Sigmoid colon (tissue), 3 donors: Measurements from ENCODE around the gene PRLR.

Source experiments
- POLR2A ChIP-seq, 2 donors: fragments of 450-650 bp; IDR thresholded peaks; one replicate each; pipeline ENCODE4 v1.6.1; 2016; ENCODE audit warnings: antibody characterized with exemption in 2 of 2, mild to moderate bottlenecking in 2 of 2, moderate library complexity in 2 of 2
- TF ChIP-seq, protein P1 (sequence below), 4 experiments: fragments of 450-650 bp in 3 of 4; fragments of 200-600 bp in 1 of 4; IDR thresholded peaks; one replicate each; pipeline ENCODE4 v1.5.1; 2016 to 2019; ENCODE audit warnings: antibody characterized with exemption in 4 of 4, mild to moderate bottlenecking in 3 of 4, moderate library complexity in 2 of 4

DNA sequence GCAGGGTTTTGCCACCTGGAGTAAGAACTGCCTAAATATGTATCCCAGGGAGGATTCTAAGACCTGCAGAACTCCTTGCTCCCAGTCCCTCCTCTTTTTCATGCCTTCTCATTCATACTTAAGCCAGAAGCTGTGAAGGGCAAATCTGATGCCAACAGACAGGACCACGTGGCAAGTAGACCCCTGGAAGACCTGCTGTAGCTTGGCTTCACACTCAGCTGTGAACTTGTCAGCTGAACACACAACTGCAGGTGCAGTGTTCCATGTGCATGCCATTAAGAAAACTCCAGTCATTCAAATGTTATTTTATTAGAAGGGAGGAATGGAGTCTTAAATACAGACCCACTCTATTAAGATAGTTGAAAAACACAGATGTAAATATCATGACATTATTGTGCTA lies 103.3 kb downstream of the PRLR start:
- TF ChIP-seq, protein P1, sequence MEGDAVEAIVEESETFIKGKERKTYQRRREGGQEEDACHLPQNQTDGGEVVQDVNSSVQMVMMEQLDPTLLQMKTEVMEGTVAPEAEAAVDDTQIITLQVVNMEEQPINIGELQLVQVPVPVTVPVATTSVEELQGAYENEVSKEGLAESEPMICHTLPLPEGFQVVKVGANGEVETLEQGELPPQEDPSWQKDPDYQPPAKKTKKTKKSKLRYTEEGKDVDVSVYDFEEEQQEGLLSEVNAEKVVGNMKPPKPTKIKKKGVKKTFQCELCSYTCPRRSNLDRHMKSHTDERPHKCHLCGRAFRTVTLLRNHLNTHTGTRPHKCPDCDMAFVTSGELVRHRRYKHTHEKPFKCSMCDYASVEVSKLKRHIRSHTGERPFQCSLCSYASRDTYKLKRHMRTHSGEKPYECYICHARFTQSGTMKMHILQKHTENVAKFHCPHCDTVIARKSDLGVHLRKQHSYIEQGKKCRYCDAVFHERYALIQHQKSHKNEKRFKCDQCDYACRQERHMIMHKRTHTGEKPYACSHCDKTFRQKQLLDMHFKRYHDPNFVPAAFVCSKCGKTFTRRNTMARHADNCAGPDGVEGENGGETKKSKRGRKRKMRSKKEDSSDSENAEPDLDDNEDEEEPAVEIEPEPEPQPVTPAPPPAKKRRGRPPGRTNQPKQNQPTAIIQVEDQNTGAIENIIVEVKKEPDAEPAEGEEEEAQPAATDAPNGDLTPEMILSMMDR (IDR thresholded peaks at IDR 0.05) = no peak
- no peak for TF ChIP-seq POLR2A (IDR thresholded peaks at IDR 0.05)
